ENCODE results near the gene VCAN. TPM values are rescaled to one million over a fixed set of nuclear protein-coding genes. Genes with fewer than 3 reads are reported as not detected.

Gene VCAN
- total and polyA plus RNA-seq, 2 experiments from 2014 or later: 133 to 404 TPM

GRCh38 chr5:83530193-83530592, 58.6 kb downstream of the VCAN start:
- Histone ChIP-seq H3K27me3 (ENCODE audit: insufficient read depth) (no peaks in the 10 kb centered on the region), H3K4me1 (ENCODE audit: insufficient read depth) (no peaks in the 10 kb centered on the region), H3K4me3 (no peak overlapping the region), H3K4me2 (no peak overlapping the region), H3K27ac (ENCODE audit: low read depth) (no peak overlapping the region), H2AFZ (no peak overlapping the region), H3K9me2 (ENCODE audit: insufficient read depth) (no peaks in the 10 kb centered on the region), H3K36me3 (ENCODE audit: insufficient read depth) (0 out of 2 replicates have a peak, but pooled peaks cover 3% of the 10 kb centered on the region), H3K79me2 (replicated peaks; ENCODE audit: insufficient read depth) (0 out of 2 replicates have a peak, but pooled peaks cover 4% of the 10 kb centered on the region), H3F3A (replicated peaks; ENCODE audit: low read depth) (no peaks in the 10 kb centered on the region), H4K20me1 (replicated peaks; ENCODE audit: insufficient read depth) (peaks cover 3% of the 10 kb centered on the region; the same call in 1 of the 2 replicates)
- Mint-ChIP-seq H3K27ac (peak overlapping the region; percentile 65; the same call in 1 of the 2 replicates), H3K4me1 (peaks cover 5% of the 10 kb centered on the region; the same call in 2 of the 3 replicates), H3K4me3 (no peak overlapping the region), H3K27me3 (ENCODE audit: insufficient read depth, low read depth, poor library complexity) (no peaks in the 10 kb centered on the region), H3K36me3 (ENCODE audit: low read depth) (no peaks in the 10 kb centered on the region; the same call in 2 of the 3 replicates), H3K9me3 (no peaks in the 10 kb centered on the region)
- no peak for TF ChIP-seq POLR2AphosphoS5 (IDR thresholded peaks at IDR 0.05; ENCODE audit: low read depth)
- TF ChIP-seq ZNF114 (CRISPR knock-in tag; IDR thresholded peaks at IDR 0.05): no peak
- no peak for TF ChIP-seq ETS1 (IDR thresholded peaks at IDR 0.05)
- TF ChIP-seq STAT1 (IDR thresholded peaks at IDR 0.05; ENCODE audit: unreplicated experiment): no peak
- TF ChIP-seq NANOG (IDR thresholded peaks at IDR 0.05; ENCODE audit: borderline replicate concordance): no peak
- TF ChIP-seq CTCF (conservative IDR thresholded peaks at IDR 0.05; ENCODE audit: low read depth in 2 of 2): no peak
- TF ChIP-seq JUNB (IDR thresholded peaks at IDR 0.05; ENCODE audit: unreplicated experiment): no peak
- no peak for TF ChIP-seq REST (IDR thresholded peaks at IDR 0.05; ENCODE audit: unreplicated experiment)
- TF ChIP-seq ZNF331 (CRISPR knock-in tag; IDR thresholded peaks at IDR 0.05; ENCODE audit: low read depth): no peak
- TF ChIP-seq EZH2phosphoT487 (IDR thresholded peaks at IDR 0.05; ENCODE audit: unreplicated experiment): no peak
- no peak for TF ChIP-seq EZH2 (IDR thresholded peaks at IDR 0.05; ENCODE audit: low read depth, unreplicated experiment)
- TF ChIP-seq CREB1 (CRISPR knock-in tag; IDR thresholded peaks at IDR 0.05; ENCODE audit: low read depth): no peak
- DNase-seq (ENCODE audit: low spot score) (no peak), ATAC-seq (no peak)

Measured in GM23338 (cell line).